HFFc6 (cell line): ENCODE results near the gene BBS9. TPM values are rescaled to one million over a fixed set of nuclear protein-coding genes. Genes with fewer than 3 reads are reported as not detected.

Experiments
- DNase-seq: peaks from one replicate; pipeline ENCODE4 v3.0.0-alpha.2; 2018
- H3K27ac Mint-ChIP-seq: 2 replicates; pipeline ENCODE4 v1.8.0; 2020; ENCODE audit warnings: mild to moderate bottlenecking, mixed read lengths
- H3K27me3 Mint-ChIP-seq: 2 replicates; pipeline ENCODE4 v1.8.0; 2021; ENCODE audit warnings: mild to moderate bottlenecking, moderate library complexity, mixed read lengths; ENCODE audit not compliant: insufficient read depth
- H3K36me3 Mint-ChIP-seq: 2 replicates; pipeline ENCODE4 v1.8.0; 2021; ENCODE audit warnings: low read depth, mixed read lengths
- H3K4me1 Mint-ChIP-seq: 2 replicates; pipeline ENCODE4 v1.8.0; 2020; ENCODE audit warnings: low read depth, mixed read lengths
- H3K4me3 Mint-ChIP-seq: 2 replicates; pipeline ENCODE4 v1.8.0; 2020; ENCODE audit warnings: mild to moderate bottlenecking, moderate library complexity, mixed read lengths
- H3K9me3 Mint-ChIP-seq: 2 replicates; pipeline ENCODE4 v1.8.0; 2020; ENCODE audit warnings: mild to moderate bottlenecking, mixed read lengths
- CTCF ChIP-seq: fragments of 200-600 bp; sonication (generic); IDR thresholded peaks from 2 replicates; pipeline ENCODE4 v1.5.0; 2021; ENCODE audit warnings: antibody characterized with exemption, mild to moderate bottlenecking
- total RNA-seq, 6 experiments: library from RNA; stranded (reverse); fragmentation: NEBNext Ultra II Directional; extraction: Animal tissue kit (Norgen Biotek cat#: 25700); gene quantifications; 2 replicates in 1 of 6; 3 replicates in 5 of 6; pipeline ENCODE4 v1.2.3, GENCODE V29; 2021

Gene BBS9
- total RNA-seq, 6 experiments from 2014 or later, result 10.6 to 13.0 (median 12.1) TPM

- Mint-ChIP-seq H3K36me3 (no peaks in the 10 kb centered on the region), H3K27ac (no peak overlapping the region), H3K9me3 (no peaks in the 10 kb centered on the region), H3K27me3 (no peaks in the 10 kb centered on the region; the same call in 1 of the 2 replicates), H3K4me1 (peaks cover 14% of the 10 kb centered on the region), H3K4me3 (no peak overlapping the region)
- no peak for DNase-seq
- no peak for TF ChIP-seq CTCF
Observed at GRCh38 chr7:33152087-33152486, 22.7 kb downstream of the BBS9 start.

- DNase-seq, result peak; percentile 8
- H3K36me3 Mint-ChIP-seq, result 0 out of 2 replicates have a peak, but pooled peaks cover 4% of the 10 kb centered on the region
- H3K27ac Mint-ChIP-seq, result no peak overlapping the region
- no peak overlapping the region for H3K4me3 Mint-ChIP-seq
- TF ChIP-seq CTCF, result no peak
- H3K9me3 Mint-ChIP-seq, result no peaks in the 10 kb centered on the region
- no peaks in the 10 kb centered on the region for H3K27me3 Mint-ChIP-seq
- H3K4me1 Mint-ChIP-seq, result peaks cover 22% of the 10 kb centered on the region
Observed at GRCh38 chr7:33155811-33156210, 26.4 kb downstream of the BBS9 start.

GRCh38 chr7:33156441-33156840 lies 27.1 kb downstream of the BBS9 start:
- H3K4me3 Mint-ChIP-seq, result no peak overlapping the region
- peaks cover 22% of the 10 kb centered on the region for H3K4me1 Mint-ChIP-seq
- DNase-seq, result no peak
- H3K9me3 Mint-ChIP-seq, result no peaks in the 10 kb centered on the region
- no peaks in the 10 kb centered on the region for H3K27me3 Mint-ChIP-seq
- no peak overlapping the region for H3K27ac Mint-ChIP-seq
- H3K36me3 Mint-ChIP-seq, result 0 out of 2 replicates have a peak, but pooled peaks cover 4% of the 10 kb centered on the region
- TF ChIP-seq CTCF, result no peak

GRCh38 chr7:33157311-33157710 lies 27.9 kb downstream of the BBS9 start:
- no peak overlapping the region for H3K27ac Mint-ChIP-seq
- no peak for DNase-seq

GRCh38 chr7:33157781-33158180 lies 28.4 kb downstream of the BBS9 start:
- Mint-ChIP-seq H3K27ac (no peak overlapping the region), H3K9me3 (no peaks in the 10 kb centered on the region), H3K27me3 (no peaks in the 10 kb centered on the region), H3K36me3 (0 out of 2 replicates have a peak, but pooled peaks cover 4% of the 10 kb centered on the region), H3K4me3 (no peak overlapping the region), H3K4me1 (peaks cover 22% of the 10 kb centered on the region)
- TF ChIP-seq CTCF, result no peak
- DNase-seq, result no peak

More at GRCh38 chr7:33157311-33157710, 27.9 kb downstream of the BBS9 start:
- H3K9me3 Mint-ChIP-seq, result no peaks in the 10 kb centered on the region
- no peaks in the 10 kb centered on the region for H3K27me3 Mint-ChIP-seq
- H3K4me1 Mint-ChIP-seq, result peaks cover 22% of the 10 kb centered on the region
- no peak for TF ChIP-seq CTCF
- H3K36me3 Mint-ChIP-seq, result 0 out of 2 replicates have a peak, but pooled peaks cover 4% of the 10 kb centered on the region
- H3K4me3 Mint-ChIP-seq, result no peak overlapping the region

- Mint-ChIP-seq H3K4me3 (no peak overlapping the region), H3K27ac (no peak overlapping the region)
Observed at GRCh38 chr7:33177876-33178275, 48.5 kb downstream of the BBS9 start.

More at GRCh38 chr7:33177876-33178275, 48.5 kb downstream of the BBS9 start:
- no peak for TF ChIP-seq CTCF
- Mint-ChIP-seq H3K36me3 (peaks cover 14% of the 10 kb centered on the region), H3K27me3 (peaks cover 1% of the 10 kb centered on the region; the same call in 1 of the 2 replicates), H3K9me3 (peaks cover 18% of the 10 kb centered on the region), H3K4me1 (no peaks in the 10 kb centered on the region)
- no peak for DNase-seq
